HL-60 (cell line): ENCODE measurements around the gene PTPN3.
"Not testable (repeated sequence)": the region's sequence is repeated elsewhere in the genome, so short reads cannot be mapped to it uniquely, and the experiment has no call there.

Experiments
- DNase-seq, 2 experiments: peaks; one replicate each; pipeline ENCODE4 v3.0.0-alpha.2; 2010 to 2020; ENCODE audit warnings: low read depth in 1 of 2, low spot score in 1 of 2
- H3K27ac ChIP-seq: fragments of 250-450 bp; sonication (Bioruptor Pico); replicated peaks from 2 replicates; pipeline ENCODE4 v1.5.1; 2020; ENCODE audit warnings: mild to moderate bottlenecking, moderate library complexity
- H3K27me3 ChIP-seq: fragments of 250-450 bp; sonication (Bioruptor Pico); 2 replicates; pipeline ENCODE4 v1.5.1; 2021; ENCODE audit warnings: mild to moderate bottlenecking, moderate library complexity; ENCODE audit not compliant: insufficient read depth, poor library complexity, severe bottlenecking
- H3K4me3 ChIP-seq: replicated peaks from 2 replicates; pipeline ENCODE4 v1.5.1; 2011; ENCODE audit warnings: mild to moderate bottlenecking, control low read depth, low read length; ENCODE audit not compliant: insufficient read depth
- CTCF ChIP-seq: IDR thresholded peaks from one replicate; pipeline ENCODE4 v1.5.1; 2011; ENCODE audit warnings: low read length, control low read depth, inconsistent platforms; ENCODE audit not compliant: insufficient read depth
- GABPA ChIP-seq: IDR thresholded peaks from 2 replicates; pipeline ENCODE4 v1.6.1; 2012; ENCODE audit warnings: low read depth
- POLR2AphosphoS5 ChIP-seq: IDR thresholded peaks from 2 replicates; pipeline ENCODE4 v1.6.1; 2012; ENCODE audit warnings: low read depth
- SPI1 ChIP-seq: IDR thresholded peaks from 2 replicates; pipeline ENCODE4 v1.6.1; 2012; ENCODE audit warnings: low read depth, mild to moderate bottlenecking, borderline replicate concordance
- TF ChIP-seq, protein P1 (sequence below): IDR thresholded peaks from 2 replicates; pipeline ENCODE4 v1.6.1; 2012; ENCODE audit warnings: low read depth; ENCODE audit not compliant: insufficient replicate concordance

Gene PTPN3

GRCh38 chr9:109534151-109534550 is 36.0 kb upstream of the PTPN3 start:
- Histone ChIP-seq H3K27ac (no peak overlapping the region), H3K27me3 (no peaks in the 10 kb centered on the region), H3K4me3 (no peak overlapping the region)
- no peak for DNase-seq
- no peak for TF ChIP-seq GABPA
- TF ChIP-seq SPI1: no peak
- TF ChIP-seq CTCF: no peak
- TF ChIP-seq, protein P1, sequence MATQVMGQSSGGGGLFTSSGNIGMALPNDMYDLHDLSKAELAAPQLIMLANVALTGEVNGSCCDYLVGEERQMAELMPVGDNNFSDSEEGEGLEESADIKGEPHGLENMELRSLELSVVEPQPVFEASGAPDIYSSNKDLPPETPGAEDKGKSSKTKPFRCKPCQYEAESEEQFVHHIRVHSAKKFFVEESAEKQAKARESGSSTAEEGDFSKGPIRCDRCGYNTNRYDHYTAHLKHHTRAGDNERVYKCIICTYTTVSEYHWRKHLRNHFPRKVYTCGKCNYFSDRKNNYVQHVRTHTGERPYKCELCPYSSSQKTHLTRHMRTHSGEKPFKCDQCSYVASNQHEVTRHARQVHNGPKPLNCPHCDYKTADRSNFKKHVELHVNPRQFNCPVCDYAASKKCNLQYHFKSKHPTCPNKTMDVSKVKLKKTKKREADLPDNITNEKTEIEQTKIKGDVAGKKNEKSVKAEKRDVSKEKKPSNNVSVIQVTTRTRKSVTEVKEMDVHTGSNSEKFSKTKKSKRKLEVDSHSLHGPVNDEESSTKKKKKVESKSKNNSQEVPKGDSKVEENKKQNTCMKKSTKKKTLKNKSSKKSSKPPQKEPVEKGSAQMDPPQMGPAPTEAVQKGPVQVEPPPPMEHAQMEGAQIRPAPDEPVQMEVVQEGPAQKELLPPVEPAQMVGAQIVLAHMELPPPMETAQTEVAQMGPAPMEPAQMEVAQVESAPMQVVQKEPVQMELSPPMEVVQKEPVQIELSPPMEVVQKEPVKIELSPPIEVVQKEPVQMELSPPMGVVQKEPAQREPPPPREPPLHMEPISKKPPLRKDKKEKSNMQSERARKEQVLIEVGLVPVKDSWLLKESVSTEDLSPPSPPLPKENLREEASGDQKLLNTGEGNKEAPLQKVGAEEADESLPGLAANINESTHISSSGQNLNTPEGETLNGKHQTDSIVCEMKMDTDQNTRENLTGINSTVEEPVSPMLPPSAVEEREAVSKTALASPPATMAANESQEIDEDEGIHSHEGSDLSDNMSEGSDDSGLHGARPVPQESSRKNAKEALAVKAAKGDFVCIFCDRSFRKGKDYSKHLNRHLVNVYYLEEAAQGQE: no peak

- H3K27ac ChIP-seq, DNase-seq, H3K27me3 ChIP-seq, H3K4me3 ChIP-seq: not testable (repeated sequence)
Measured at GRCh38 chr9:109532652-109533051, 34.5 kb upstream of the PTPN3 start.

DNA sequence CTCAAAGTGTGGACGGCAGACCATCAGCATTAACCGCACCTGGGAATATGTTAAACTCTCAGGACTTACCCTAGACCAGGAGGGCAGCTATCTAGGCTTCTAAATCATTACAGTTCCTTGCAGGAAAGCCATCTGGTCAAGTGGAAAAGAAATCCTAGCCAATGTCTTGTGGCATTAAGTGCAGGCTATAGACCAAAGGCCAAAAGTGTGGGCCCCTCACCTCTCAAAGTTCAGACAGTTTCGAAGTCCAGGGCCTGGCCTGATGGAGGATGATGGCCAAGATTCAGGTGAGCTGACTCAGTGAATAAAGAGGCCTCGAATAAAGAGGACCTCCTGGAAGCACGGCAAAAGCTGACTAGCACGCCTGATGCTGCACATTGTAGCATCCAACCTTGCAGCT is 24.0 kb upstream of the PTPN3 start:
- no peak overlapping the region for H3K27ac ChIP-seq
- no peak for DNase-seq
- no peak overlapping the region for H3K4me3 ChIP-seq
- H3K27me3 ChIP-seq: no peaks in the 10 kb centered on the region
- TF ChIP-seq POLR2AphosphoS5 (no peak), SPI1 (no peak), GABPA (no peak), CTCF (no peak)
- TF ChIP-seq, protein P1: no peak

GRCh38 chr9:109520475-109521132 is 22.5 kb upstream of the PTPN3 start:
- DNase-seq: peak; percentile 18 to 43
- H3K27me3 ChIP-seq: no peaks in the 10 kb centered on the region
- H3K4me3 ChIP-seq: no peak overlapping the region
- H3K27ac ChIP-seq: no peak overlapping the region
- TF ChIP-seq CTCF: peak; percentile 95
- TF ChIP-seq, protein P1: no peak
